HepG2 (cell line): ENCODE data around the gene BRD3. TPM values are rescaled to one million over a fixed set of nuclear protein-coding genes. Genes with fewer than 3 reads are reported as not detected.

Experiments used
- ATM ChIP-seq: fragments of 450-650 bp; IDR thresholded peaks from 2 replicates; pipeline ENCODE4 v1.7.1; 2017; ENCODE audit warnings: mild to moderate bottlenecking, borderline replicate concordance
- GABPA ChIP-seq, 2 experiments: IDR thresholded peaks; 2 replicates each; pipeline ENCODE4 v1.6.1; 2011 to 2016; ENCODE audit warnings: low read depth in 2 of 2, low read length in 1 of 2, missing biosample characterization in 1 of 2, missing genetic modification characterization in 1 of 2
- HDAC1 ChIP-seq: sonication (generic); formaldehyde crosslinking; IDR thresholded peaks from 2 replicates; pipeline ENCODE4 v1.5.1; 2020; ENCODE audit warnings: mild to moderate bottlenecking, missing genetic modification reagents
- ISL2 ChIP-seq: sonication (generic); formaldehyde crosslinking; IDR thresholded peaks from 2 replicates; pipeline ENCODE4 v1.5.0; 2020; ENCODE audit warnings: missing genetic modification reagents
- KDM3A ChIP-seq: IDR thresholded peaks from 2 replicates; pipeline ENCODE4 v1.6.1; 2018; ENCODE audit warnings: low read depth, missing compliant biosample characterization
- POLR2AphosphoS2 ChIP-seq: IDR thresholded peaks from 2 replicates; pipeline ENCODE4 v1.6.1; 2011; ENCODE audit warnings: low read depth, low read length, improper control_type of control experiment
- RBM22 ChIP-seq: fragments of 200-400 bp; formaldehyde crosslinking; optimal IDR thresholded peaks from 2 replicates; pipeline ENCODE3; 2017; ENCODE audit warnings: mild to moderate bottlenecking, low read length, moderate library complexity
- SMARCE1 ChIP-seq: fragments of 450-650 bp; IDR thresholded peaks from 2 replicates; pipeline ENCODE4 v1.6.1; 2017; ENCODE audit warnings: borderline replicate concordance
- SOX6 ChIP-seq, 2 experiments: fragments of 450-650 bp in 1 of 2; sonication (generic) in 1 of 2; formaldehyde crosslinking in 1 of 2; IDR thresholded peaks; 2 replicates each; pipeline versions ENCODE4 v1.4.0 to v1.6.1; 2017 to 2020; ENCODE audit warnings: antibody characterized with exemption in 1 of 2, mild to moderate bottlenecking in 1 of 2, missing genetic modification reagents in 1 of 2
- SP2 ChIP-seq: sonication (generic); formaldehyde crosslinking; IDR thresholded peaks from 2 replicates; pipeline ENCODE4 v1.5.1; 2020; ENCODE audit warnings: mild to moderate bottlenecking, missing genetic modification reagents
- ZNF180 ChIP-seq: sonication (generic); formaldehyde crosslinking; IDR thresholded peaks from 2 replicates; pipeline ENCODE4 v1.4.0; 2020; ENCODE audit warnings: low read depth, missing genetic modification reagents, borderline replicate concordance
- ZNF205 ChIP-seq: IDR thresholded peaks from 2 replicates; pipeline ENCODE4 v1.6.1; 2018; ENCODE audit warnings: missing biosample characterization, missing genetic modification reagents
- ZNF546 ChIP-seq: sonication (generic); formaldehyde crosslinking; conservative IDR thresholded peaks from 2 replicates; pipeline ENCODE4 v1.8.1; 2023; ENCODE audit warnings: mild to moderate bottlenecking, missing genetic modification reagents
- polyA plus RNA-seq, 8 experiments: library from polyadenylated mRNA; depleted of rRNA in 3 of 8; stranded (reverse) in 7 of 8; unstranded in 1 of 8; fragments of >200 nt; fragmentation: Illumina TruSeq in 4 of 8; extraction: Trizol in 4 of 8; gene quantifications; 2 replicates each; pipeline versions ENCODE4 v1.2.1 to v1.2.3, GENCODE V29; 2011 to 2016; ENCODE audit warnings: low read depth in 4 of 8, missing spikeins in 1 of 8, mixed read lengths in 1 of 8; ENCODE audit not compliant: insufficient read depth in 1 of 8
- total RNA-seq, 5 experiments: library from RNA; depleted of rRNA; stranded (reverse); fragments of >200 nt; fragmentation: Illumina TruSeq; extraction: Trizol; gene quantifications; 2 replicates each; pipeline ENCODE4 v1.2.3, GENCODE V29; 2016; ENCODE audit warnings: low read depth in 1 of 5
- TF ChIP-seq, protein P1 (sequence below): IDR thresholded peaks from 2 replicates; pipeline ENCODE4 v1.6.1; 2012; ENCODE audit warnings: low read depth, low read length, improper control_type of control experiment
- TF ChIP-seq, protein P2 (sequence below): sonication (generic); formaldehyde crosslinking; IDR thresholded peaks from 2 replicates; pipeline ENCODE4 v1.8.0; 2022; ENCODE audit warnings: mild to moderate bottlenecking, missing genetic modification reagents, borderline replicate concordance
- TF ChIP-seq, protein P3 (sequence below), 2 experiments: sonication (generic) in 1 of 2; formaldehyde crosslinking in 1 of 2; IDR thresholded peaks; 2 replicates each; pipeline versions ENCODE4 v1.6.1 to v1.9.0; 2014 to 2022; ENCODE audit warnings: antibody characterized with exemption in 1 of 2, borderline replicate concordance in 1 of 2, inconsistent platforms in 1 of 2, low read depth in 1 of 2, missing genetic modification reagents in 1 of 2
- TF ChIP-seq, protein P4 (sequence below): sonication (generic); formaldehyde crosslinking; IDR thresholded peaks from 2 replicates; pipeline ENCODE4 v1.4.0; 2020; ENCODE audit warnings: mild to moderate bottlenecking, missing genetic modification reagents

BRD3 gene
- total and polyA plus RNA-seq, 2 of the 13 experiments (the other 11 are each of a cell fraction or from before 2014, with no cell fraction given) = 5.9 to 12.9 TPM

- TF ChIP-seq SP2 (CRISPR knock-in tag) (peak; percentile 40), KDM3A (CRISPR knock-in tag) (peak; percentile 46; the same call in 1 of the 2 replicates), ZNF205 (0 out of 2 replicates have a peak, but pooled peaks have one; percentile 12), ATM (no peak), GABPA (IDR thresholded peaks at IDR 0.05; ENCODE audit: low read depth, low read length) (no peak), GABPA (CRISPR knock-in tag; IDR thresholded peaks at IDR 0.05; ENCODE audit: low read depth) (peak; percentile 34; the same call in 1 of the 2 replicates), ZNF546 (no peak), ISL2 (CRISPR knock-in tag) (no peak; the same call in 1 of the 2 replicates), RBM22 (no peak), HDAC1 (CRISPR knock-in tag) (peak; percentile 79), ZNF180 (CRISPR knock-in tag) (no peak), POLR2AphosphoS2 (no peak), SMARCE1 (no peak), SOX6 (IDR thresholded peaks at IDR 0.05) (no peak), SOX6 (CRISPR knock-in tag; IDR thresholded peaks at IDR 0.05) (peak; percentile 60; the same call in 1 of the 2 replicates)
- TF ChIP-seq, protein P1, sequence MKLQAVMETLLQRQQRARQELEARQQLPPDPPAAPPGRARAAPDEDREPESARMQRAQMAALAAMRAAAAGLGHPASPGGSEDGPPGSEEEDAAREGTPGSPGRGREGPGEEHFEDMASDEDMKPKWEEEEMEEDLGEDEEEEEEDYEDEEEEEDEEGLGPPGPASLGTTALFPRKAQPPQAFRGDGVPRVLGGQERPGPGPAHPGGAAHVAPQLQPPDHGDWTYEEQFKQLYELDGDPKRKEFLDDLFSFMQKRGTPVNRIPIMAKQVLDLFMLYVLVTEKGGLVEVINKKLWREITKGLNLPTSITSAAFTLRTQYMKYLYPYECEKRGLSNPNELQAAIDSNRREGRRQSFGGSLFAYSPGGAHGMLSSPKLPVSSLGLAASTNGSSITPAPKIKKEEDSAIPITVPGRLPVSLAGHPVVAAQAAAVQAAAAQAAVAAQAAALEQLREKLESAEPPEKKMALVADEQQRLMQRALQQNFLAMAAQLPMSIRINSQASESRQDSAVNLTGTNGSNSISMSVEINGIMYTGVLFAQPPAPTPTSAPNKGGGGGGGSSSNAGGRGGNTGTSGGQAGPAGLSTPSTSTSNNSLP = no peak
- TF ChIP-seq, protein P2, sequence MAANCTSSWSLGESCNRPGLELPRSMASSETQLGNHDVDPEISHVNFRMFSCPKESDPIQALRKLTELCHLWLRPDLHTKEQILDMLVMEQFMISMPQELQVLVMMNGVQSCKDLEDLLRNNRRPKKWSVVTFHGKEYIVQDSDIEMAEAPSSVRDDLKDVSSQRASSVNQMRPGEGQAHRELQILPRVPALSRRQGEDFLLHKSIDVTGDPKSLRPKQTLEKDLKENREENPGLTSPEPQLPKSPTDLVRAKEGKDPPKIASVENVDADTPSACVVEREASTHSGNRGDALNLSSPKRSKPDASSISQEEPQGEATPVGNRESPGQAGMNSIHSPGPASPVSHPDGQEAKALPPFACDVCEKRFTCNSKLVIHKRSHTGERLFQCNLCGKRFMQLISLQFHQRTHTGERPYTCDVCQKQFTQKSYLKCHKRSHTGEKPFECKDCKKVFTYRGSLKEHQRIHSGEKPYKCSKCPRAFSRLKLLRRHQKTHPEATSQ (CRISPR knock-in tag) = no peak
- TF ChIP-seq, protein P3, sequence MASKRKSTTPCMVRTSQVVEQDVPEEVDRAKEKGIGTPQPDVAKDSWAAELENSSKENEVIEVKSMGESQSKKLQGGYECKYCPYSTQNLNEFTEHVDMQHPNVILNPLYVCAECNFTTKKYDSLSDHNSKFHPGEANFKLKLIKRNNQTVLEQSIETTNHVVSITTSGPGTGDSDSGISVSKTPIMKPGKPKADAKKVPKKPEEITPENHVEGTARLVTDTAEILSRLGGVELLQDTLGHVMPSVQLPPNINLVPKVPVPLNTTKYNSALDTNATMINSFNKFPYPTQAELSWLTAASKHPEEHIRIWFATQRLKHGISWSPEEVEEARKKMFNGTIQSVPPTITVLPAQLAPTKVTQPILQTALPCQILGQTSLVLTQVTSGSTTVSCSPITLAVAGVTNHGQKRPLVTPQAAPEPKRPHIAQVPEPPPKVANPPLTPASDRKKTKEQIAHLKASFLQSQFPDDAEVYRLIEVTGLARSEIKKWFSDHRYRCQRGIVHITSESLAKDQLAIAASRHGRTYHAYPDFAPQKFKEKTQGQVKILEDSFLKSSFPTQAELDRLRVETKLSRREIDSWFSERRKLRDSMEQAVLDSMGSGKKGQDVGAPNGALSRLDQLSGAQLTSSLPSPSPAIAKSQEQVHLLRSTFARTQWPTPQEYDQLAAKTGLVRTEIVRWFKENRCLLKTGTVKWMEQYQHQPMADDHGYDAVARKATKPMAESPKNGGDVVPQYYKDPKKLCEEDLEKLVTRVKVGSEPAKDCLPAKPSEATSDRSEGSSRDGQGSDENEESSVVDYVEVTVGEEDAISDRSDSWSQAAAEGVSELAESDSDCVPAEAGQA (IDR thresholded peaks at IDR 0.05; ENCODE audit: low read depth) = no peak
- TF ChIP-seq, protein P3 (CRISPR knock-in tag; IDR thresholded peaks at IDR 0.05; ENCODE audit: borderline replicate concordance) = no peak
- TF ChIP-seq, protein P4, sequence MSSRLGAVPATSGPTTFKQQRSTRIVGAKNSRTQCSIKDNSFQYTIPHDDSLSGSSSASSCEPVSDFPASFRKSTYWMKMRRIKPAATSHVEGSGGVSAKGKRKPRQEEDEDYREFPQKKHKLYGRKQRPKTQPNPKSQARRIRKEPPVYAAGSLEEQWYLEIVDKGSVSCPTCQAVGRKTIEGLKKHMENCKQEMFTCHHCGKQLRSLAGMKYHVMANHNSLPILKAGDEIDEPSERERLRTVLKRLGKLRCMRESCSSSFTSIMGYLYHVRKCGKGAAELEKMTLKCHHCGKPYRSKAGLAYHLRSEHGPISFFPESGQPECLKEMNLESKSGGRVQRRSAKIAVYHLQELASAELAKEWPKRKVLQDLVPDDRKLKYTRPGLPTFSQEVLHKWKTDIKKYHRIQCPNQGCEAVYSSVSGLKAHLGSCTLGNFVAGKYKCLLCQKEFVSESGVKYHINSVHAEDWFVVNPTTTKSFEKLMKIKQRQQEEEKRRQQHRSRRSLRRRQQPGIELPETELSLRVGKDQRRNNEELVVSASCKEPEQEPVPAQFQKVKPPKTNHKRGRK (CRISPR knock-in tag) = no peak
These were observed 74.8 kb downstream of the BRD3 start (continued) for GRCh38 chr9:133992780-133993634.
